PFSK-1 (cell line): Measurements from ENCODE around the gene NUDT16L1.

Source experiments
- FOXP2 ChIP-seq: optimal IDR thresholded peaks from 2 replicates; pipeline ENCODE3; 2011; ENCODE audit warnings: borderline replicate concordance, control low read depth, inconsistent platforms; ENCODE audit not compliant: insufficient read depth; ENCODE audit errors: extremely low read length, extremely low read depth
- POLR2AphosphoS5 ChIP-seq: IDR thresholded peaks from 2 replicates; pipeline ENCODE4 v1.6.1; 2012; ENCODE audit warnings: low read depth, mild to moderate bottlenecking, control low read depth, low read length, moderate library complexity
- REST ChIP-seq, 2 experiments: IDR thresholded peaks; 2 replicates each; pipeline versions ENCODE4 v1.6.1 to v1.8.0; 2011 to 2012; ENCODE audit warnings: low read depth in 2 of 2, low read length in 2 of 2, control low read depth in 1 of 2, inconsistent platforms in 1 of 2, mild to moderate bottlenecking in 1 of 2, moderate library complexity in 1 of 2; ENCODE audit not compliant: insufficient read depth in 1 of 2
- SIN3A ChIP-seq: IDR thresholded peaks from 2 replicates; pipeline ENCODE4 v1.6.1; 2012; ENCODE audit warnings: mild to moderate bottlenecking, low read length, moderate library complexity, borderline replicate concordance; ENCODE audit not compliant: insufficient read depth
- TAF1 ChIP-seq: IDR thresholded peaks from 2 replicates; pipeline ENCODE4 v1.6.1; 2012; ENCODE audit warnings: low read length, control low read depth, borderline replicate concordance; ENCODE audit not compliant: insufficient read depth

NUDT16L1 gene

GRCh38 chr16:4699046-4699556 is 5.7 kb downstream of the NUDT16L1 start:
- TF ChIP-seq POLR2AphosphoS5 (no peak), FOXP2 (no peak), SIN3A (no peak), REST (IDR thresholded peaks at IDR 0.05; ENCODE audit: insufficient read depth in 1 of 2, low read depth in 2 of 2, low read length in 2 of 2) (no peak), TAF1 (no peak)

DNA sequence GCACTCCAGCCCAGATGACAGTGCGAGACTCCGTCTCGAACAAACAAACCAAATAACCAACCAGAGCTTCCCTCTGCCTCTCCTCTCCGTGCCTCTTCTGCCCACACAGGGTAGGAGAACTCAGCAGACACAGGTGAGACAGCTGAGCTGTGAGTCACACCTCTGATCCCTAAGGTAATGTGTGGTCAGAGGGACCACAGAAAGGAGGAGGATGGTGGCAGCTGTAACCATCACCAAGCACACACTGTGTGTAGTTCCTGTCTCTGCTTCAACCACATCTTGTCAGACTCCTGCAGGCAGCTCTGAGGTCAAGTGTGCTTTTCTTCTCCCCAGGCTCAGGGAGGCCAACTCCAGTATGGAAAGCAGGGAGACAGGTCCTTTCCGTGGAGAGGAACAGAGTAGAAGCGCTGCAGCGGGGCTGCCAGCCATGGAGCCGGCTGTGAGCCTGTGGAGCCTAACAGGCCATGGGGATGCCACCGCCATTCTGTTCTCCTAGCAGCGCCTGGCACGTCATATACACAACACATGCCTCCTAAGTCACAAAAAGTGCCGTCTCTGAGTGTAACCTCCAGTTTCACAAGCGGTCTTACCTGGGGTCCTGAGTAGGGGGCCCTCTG is 7.1 kb downstream of the NUDT16L1 start:
- TF ChIP-seq FOXP2 = no peak
- TF ChIP-seq TAF1 = no peak
- no peak for TF ChIP-seq POLR2AphosphoS5
- TF ChIP-seq REST (IDR thresholded peaks at IDR 0.05; ENCODE audit: insufficient read depth in 1 of 2, low read depth in 2 of 2, low read length in 2 of 2) = no peak
- TF ChIP-seq SIN3A = no peak

DNA sequence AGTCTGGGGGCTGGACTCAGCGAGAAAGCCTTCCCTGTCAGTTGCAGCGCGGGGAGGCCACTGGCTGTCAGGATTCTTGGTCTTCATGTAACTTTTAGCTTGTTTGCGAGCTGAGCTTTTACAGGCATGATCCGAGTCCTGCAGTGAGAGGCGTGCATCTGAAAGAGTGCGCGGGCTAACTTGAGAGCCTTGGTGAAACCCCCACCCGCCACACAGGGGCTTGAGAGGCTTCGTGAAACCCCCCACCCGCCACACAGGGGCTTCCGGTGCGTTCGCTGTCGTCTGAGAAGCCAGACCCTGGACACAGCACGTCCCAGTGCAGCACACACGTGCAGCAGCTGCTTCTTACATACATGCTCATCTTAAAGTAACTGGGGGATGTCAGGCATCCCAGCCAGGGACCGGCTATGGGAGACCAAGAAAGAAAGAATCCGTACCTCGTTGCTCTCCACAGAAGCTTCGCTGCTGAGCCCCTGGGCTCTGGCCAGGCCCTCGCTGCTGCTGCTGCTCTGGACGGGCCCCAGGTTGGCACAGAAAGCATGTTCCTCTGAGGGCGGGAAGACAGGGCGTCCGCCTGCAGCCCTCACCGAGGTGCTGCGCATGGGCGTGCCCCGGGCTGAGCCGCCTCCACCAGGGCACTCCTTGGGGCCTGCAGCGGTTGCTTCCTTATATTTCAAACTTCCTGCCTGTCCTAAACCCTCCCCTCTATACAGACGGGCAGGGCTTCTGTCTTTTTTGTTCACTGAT is 7.8 kb downstream of the NUDT16L1 start:
- TF ChIP-seq SIN3A (no peak), TAF1 (no peak), POLR2AphosphoS5 (no peak)

DNA sequence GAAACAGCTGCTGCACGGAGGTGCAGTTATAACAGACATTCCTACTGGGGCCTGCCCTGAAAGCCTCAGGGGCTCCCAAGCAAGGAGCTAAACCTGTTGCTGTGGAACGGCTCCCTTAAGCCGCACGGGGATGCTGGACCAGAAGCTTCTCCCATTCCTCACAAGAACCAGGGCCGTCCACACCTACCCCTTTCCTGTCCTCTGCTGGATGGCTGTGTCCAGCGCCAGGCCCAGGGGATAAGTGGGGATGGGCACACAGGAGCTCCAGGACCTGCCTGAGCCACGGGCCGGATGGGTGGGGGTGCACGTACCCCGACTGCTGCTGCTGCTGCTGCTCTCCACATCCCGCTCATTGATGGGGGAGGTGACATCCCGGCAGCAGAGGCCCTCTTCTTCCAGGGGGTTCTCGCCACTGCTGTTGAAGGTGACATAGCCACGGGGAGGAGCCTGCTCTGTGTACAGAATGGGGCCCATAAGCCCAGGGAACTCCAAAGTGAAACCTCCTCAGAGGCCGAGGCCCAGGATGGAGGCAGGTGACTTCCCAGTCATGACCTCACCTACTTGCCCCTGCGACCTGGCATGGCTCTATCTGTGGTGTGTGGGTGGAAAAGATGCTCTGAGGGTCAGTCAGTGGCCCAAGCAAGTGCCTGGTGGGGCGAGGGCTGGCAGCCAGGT is 8.6 kb downstream of the NUDT16L1 start:
- TF ChIP-seq SIN3A (no peak), TAF1 (no peak)

GRCh38 chr16:4702466-4702808 is 9.1 kb downstream of the NUDT16L1 start:
- TF ChIP-seq REST (IDR thresholded peaks at IDR 0.05; ENCODE audit: insufficient read depth in 1 of 2, low read depth in 2 of 2, low read length in 2 of 2) (no peak), TAF1 (no peak), SIN3A (no peak), POLR2AphosphoS5 (no peak), FOXP2 (no peak)

DNA sequence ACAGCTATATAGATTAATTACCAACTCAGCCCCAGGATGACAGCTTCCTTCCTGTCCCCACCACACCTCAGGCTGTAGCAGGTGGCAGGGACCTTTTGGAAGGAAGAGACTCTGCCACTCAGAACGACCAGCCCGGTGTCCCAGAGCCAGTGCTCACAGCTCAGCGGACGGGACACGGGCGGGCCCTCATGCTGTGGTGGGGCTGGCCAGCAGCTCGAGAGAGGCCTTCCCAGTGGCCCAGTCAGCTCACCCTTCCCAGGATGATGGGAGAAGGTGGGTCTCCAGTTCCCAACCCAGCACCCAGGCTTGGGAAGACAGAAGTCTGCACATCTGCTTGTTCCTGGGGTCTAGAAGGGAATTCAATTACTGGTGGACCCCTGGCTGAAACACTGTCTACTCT is 10.5 kb downstream of the NUDT16L1 start:
- TF ChIP-seq FOXP2 = no peak
- no peak for TF ChIP-seq POLR2AphosphoS5
- no peak for TF ChIP-seq REST (IDR thresholded peaks at IDR 0.05; ENCODE audit: insufficient read depth in 1 of 2, low read depth in 2 of 2, low read length in 2 of 2)
